ENCODE data around the gene CILP2. TPM values are rescaled to one million over a fixed set of nuclear protein-coding genes. Genes with fewer than 3 reads are reported as not detected.

Gene CILP2
- total RNA-seq, 4 donors from 2014 or later, result 0.17 to 1.4 TPM; not detected in 2

- H3K4me3 ChIP-seq (ENCODE audit: low read depth, poor library complexity, severe bottlenecking), result no peak overlapping the region
- 81 to 87% methylated on average over 3 of the region's 3 CpGs for WGBS, 2 donors
- TF ChIP-seq POLR2A (IDR thresholded peaks at IDR 0.05), result no peak
- TF ChIP-seq CTCF (IDR thresholded peaks at IDR 0.05), result no peak
- peak in 1 of 2 donors; percentile 84 for DNase-seq (ENCODE audit: low spot score in 2 of 2)
- intact Hi-C loops (cut with DNase I; ENCODE audit: low total_unique reads), result no loop called here
Measured at GRCh38 chr19:19567391-19567790, 29.3 kb downstream of the CILP2 start.

- 89 to 91% methylated on average over 25 of the region's 25 CpGs for WGBS, 2 donors
- no peak overlapping the region for H3K4me3 ChIP-seq (ENCODE audit: low read depth, poor library complexity, severe bottlenecking)
Measured at GRCh38 chr19:19568802-19569756, 31.0 kb downstream of the CILP2 start.

GRCh38 chr19:19570571-19570970 is 32.5 kb downstream of the CILP2 start:
- H3K4me3 ChIP-seq (ENCODE audit: low read depth, poor library complexity, severe bottlenecking), result no peak overlapping the region
- intact Hi-C loops (cut with DNase I; ENCODE audit: low total_unique reads), result no loop called here
- 91% methylated on average over 10 of the region's 10 CpGs for WGBS, 2 donors
- DNase-seq (ENCODE audit: low spot score in 2 of 2), result no peak
- TF ChIP-seq CTCF (IDR thresholded peaks at IDR 0.05) (no peak), POLR2A (IDR thresholded peaks at IDR 0.05) (no peak)

More at GRCh38 chr19:19568802-19569756, 31.0 kb downstream of the CILP2 start:
- DNase-seq (ENCODE audit: low spot score in 2 of 2), result peak in 1 of 2 donors; percentile 64
- intact Hi-C loops (cut with DNase I; ENCODE audit: low total_unique reads), result no loop called here
- TF ChIP-seq CTCF (IDR thresholded peaks at IDR 0.05) (no peak), POLR2A (IDR thresholded peaks at IDR 0.05) (no peak)

GRCh38 chr19:19571071-19571786 is 33.2 kb downstream of the CILP2 start:
- TF ChIP-seq POLR2A (IDR thresholded peaks at IDR 0.05) (no peak), CTCF (IDR thresholded peaks at IDR 0.05) (no peak)
- WGBS, 2 donors, result 86% methylated on average over 11 of the region's 11 CpGs
- intact Hi-C loops (cut with DNase I; ENCODE audit: low total_unique reads), result no loop called here

GRCh38 chr19:19575411-19575810 is 37.3 kb downstream of the CILP2 start:
- WGBS, 2 donors, result 84 to 89% methylated on average over 6 of the region's 6 CpGs

More at GRCh38 chr19:19571071-19571786, 33.2 kb downstream of the CILP2 start:
- peak in 1 of 2 donors; percentile 53 for DNase-seq (ENCODE audit: low spot score in 2 of 2)
- no peak overlapping the region for H3K4me3 ChIP-seq (ENCODE audit: low read depth, poor library complexity, severe bottlenecking)

More at GRCh38 chr19:19575411-19575810, 37.3 kb downstream of the CILP2 start:
- DNase-seq (ENCODE audit: low spot score in 2 of 2), result no peak
- no peak for TF ChIP-seq POLR2A (IDR thresholded peaks at IDR 0.05)
- no peak for TF ChIP-seq CTCF (IDR thresholded peaks at IDR 0.05)
- H3K4me3 ChIP-seq (ENCODE audit: low read depth, poor library complexity, severe bottlenecking), result no peak overlapping the region
- intact Hi-C loops (cut with DNase I; ENCODE audit: low total_unique reads), result no loop called here

All from lower leg skin (tissue), 4 donors.